Activated CD8-positive, alpha-beta memory T cell treated with anti-CD3 and anti-CD28 coated beads for 24 hours (primary cell): ENCODE data around the gene OBSCN.
"Not testable (repeated sequence)": the region's sequence is repeated elsewhere in the genome, so short reads cannot be mapped to it uniquely, and the experiment has no call there.

Experiments
- DNase-seq: peaks from one replicate; pipeline ENCODE4 v3.0.0-alpha.2; 2020

Gene OBSCN

DNA sequence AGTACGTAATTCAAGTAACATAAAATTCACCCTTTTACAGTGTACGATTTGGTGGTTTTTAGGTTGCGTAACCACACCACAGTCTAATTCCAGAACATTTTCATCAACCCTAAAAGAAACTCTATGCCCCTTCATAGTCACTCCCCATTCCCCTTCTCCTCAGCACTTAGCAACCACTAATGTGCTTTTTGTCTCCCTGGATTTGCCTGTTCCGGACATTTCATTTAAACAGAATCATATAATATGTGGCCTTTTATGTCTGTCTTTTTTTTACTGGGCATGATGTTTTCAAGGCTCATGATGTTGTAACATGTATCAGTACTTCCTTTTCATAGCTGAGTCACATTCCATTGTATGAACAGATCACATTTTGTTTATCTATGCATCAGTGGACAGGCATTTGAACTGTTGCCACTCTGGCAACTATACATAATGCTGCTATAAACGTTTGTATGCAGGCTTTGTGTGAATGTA lies 20.8 kb downstream of the OBSCN start:
- DNase-seq: no peak

DNA sequence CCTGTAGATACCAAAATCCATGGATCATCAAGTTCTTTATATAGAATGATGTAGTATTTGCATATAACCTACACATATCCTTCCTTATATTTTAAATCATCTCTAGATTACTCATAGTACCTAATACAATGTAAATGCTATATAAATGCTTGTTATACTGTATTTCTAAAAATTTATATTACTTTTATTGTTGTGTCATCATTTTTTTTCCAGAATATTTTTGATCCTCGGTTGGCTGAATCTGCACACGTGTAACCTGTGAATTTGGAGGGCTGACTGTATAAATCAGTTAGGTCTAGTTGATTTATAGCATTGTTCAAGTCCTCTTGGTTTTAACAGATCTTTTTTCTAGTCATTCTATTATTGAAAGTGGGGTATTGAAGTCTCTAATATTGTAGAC lies 23.3 kb downstream of the OBSCN start:
- no peak for DNase-seq

DNA sequence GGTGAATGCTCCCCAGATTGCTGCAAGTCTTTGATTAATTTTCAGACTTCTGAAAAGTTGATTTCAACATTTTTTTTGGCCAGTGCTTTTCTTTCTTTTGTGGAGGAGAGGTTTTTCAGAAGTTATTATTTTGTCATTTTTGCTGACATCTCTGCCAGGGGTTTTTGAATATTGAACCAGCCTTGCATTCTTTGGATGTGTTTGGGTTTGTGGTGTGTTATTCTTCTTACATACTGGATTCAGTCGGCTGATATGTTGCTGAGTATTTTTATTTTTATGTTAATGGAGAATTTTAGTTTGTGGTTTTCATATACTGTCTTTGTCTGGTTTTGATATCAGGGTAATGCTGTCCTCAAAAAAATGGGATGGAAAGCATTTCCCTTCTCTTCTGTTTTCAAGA lies 25.3 kb downstream of the OBSCN start:
- no peak for DNase-seq

DNA sequence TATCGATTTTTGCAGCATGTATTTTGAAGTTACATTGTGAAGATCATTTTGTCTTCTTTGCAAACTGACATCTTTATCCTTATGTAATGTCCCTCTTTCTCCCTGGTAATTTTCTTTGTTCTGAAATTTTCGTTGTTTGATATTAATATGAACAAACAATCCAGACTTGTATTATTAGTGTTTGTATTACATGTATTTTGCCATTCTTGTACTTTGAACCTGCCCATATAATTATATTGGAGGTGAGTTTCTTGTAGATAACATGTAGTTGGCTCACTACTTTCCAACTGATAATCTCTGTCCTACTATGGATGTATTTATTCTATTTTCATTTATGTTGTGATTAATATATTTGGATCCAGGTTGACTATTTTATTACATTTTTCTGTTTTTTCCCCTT lies 27.1 kb downstream of the OBSCN start:
- DNase-seq: no peak

DNA sequence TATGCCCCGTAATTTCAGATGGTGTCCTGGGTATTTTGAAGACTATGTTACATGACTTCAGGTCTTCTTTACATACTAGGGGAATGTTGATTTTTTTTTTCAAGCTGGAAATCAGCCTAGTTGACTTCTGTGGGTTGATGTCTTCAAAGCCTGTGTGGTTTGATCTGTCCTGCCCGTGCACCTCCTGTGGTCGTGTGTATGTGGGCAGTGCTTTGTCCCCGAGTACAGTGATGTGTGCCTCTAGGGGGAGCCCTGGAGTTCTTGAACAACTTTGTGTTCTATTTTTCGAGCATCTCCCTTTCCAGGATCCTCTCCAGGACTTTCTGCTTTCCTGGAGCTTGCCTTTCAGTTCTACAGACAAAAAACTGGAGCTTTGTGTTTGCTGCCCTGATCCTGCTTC lies 28.9 kb downstream of the OBSCN start:
- DNase-seq: no peak

- DNase-seq: no peak
Measured at GRCh38 chr1:228238007-228238406, 30.2 kb downstream of the OBSCN start.

- DNase-seq: no peak
Measured at GRCh38 chr1:228238461-228238860, 30.6 kb downstream of the OBSCN start.

GRCh38 chr1:228240411-228241240 lies 32.8 kb downstream of the OBSCN start:
- DNase-seq: no peak

DNA sequence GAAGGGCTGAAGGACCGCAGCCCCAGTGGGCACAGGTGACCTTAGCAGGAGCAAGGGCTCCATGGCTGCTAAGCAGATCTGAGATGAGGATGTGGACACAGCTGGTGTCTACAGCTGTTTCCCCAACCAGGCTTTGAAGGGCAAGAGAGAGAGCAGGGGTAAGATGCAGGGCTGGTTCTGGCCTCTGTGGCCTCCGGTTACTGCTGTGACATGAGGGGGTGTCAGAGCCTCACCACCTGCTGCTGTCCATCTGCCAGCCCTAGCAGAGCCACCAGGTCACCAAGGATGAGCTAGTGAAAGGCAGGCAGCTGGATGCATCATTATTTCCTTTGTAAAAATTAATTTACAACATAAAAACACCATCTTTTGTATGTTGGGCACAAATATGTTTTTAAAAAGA lies 33.4 kb downstream of the OBSCN start:
- no peak for DNase-seq

- DNase-seq: no peak
Measured at GRCh38 chr1:228242409-228242808, 34.6 kb downstream of the OBSCN start.

DNA sequence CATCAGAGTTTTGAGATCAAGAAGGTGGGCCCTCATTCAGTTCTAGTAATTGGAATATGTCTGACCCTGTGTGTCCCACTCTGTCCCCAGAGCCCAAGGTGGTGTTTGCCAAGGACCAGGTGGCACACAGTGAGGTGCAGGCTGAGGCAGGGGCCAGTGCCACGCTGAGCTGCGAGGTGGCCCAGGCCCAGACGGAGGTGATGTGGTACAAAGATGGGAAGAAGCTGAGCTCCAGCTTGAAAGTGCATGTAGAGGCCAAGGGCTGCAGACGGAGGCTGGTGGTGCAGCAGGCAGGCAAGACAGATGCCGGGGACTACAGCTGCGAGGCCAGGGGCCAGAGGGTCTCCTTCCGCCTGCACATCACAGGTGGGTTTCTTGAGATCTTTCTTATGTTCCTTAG lies 35.2 kb downstream of the OBSCN start:
- no peak for DNase-seq

- DNase-seq: not testable (repeated sequence)
Measured at GRCh38 chr1:228243989-228244388, 36.1 kb downstream of the OBSCN start.

DNA sequence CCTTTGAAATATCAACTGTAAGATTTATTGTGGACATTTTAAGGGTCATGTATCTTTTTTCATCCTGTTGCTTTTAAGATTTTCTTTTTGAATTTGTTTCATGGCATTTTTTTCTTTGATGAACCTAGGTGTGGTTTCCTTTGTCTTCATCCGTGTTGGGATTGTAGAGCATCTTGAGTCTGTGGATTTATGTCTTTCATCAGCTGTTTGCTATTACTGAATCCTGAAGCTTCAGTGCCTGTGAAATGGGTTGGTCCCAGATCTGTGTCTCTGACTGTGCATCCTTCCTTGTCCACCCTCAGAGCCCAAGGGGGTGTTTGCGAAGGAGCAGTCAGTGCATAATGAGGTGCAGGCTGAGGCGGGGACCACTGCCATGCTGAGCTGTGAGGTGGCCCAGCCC lies 37.3 kb downstream of the OBSCN start:
- no peak for DNase-seq

DNA sequence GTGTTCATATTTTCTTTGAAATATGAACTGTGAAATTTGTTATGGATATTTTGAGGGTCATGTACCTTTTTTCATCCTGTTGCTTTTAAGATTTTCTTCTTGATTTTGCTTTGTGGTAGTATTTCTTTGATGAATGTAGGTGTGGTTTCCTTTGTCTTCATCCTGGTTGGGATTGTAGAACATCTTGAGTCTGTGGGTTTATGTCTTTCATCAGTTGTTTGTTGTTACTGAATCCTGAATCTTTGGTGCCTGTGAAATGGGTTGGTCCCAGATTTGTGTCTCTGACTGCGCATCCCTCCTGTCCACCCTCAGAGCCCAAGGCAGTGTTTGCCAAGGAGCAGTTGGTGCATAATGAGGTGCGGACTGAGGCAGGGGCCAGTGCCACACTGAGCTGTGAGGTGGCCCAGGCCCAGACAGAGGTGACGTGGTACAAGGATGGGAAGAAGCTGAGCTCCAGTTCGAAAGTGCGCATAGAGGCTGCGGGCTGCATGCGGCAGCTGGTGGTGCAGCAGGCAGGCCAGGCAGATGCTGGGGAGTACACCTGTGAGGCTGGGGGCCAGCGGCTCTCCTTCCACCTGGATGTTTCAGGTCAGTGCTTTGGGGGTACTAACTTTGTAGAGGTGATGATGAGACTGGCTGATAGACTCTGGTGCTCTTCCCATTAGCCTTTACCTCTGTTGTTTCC lies 38.5 kb downstream of the OBSCN start:
- no peak for DNase-seq

- DNase-seq: no peak
Measured at GRCh38 chr1:228249513-228250305, 41.9 kb downstream of the OBSCN start.

DNA sequence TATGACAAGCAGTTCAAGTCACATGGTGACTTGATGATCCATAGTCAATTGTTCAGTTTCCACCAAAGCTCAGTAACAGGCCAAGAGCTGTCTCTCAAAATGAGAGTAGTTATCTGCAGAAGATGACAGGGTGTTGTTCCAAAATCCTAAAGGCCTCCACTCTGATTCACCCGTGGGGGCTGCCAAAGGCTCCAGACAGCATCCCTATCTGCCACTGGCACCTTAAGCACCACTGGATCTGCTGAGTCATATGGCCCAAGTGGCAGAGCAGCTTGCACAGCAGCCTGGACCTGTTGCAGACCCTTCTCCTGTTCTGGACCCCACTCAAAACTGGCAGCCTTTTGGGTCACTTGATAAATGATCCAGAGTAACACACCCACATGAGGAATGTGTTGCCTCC lies 44.6 kb downstream of the OBSCN start:
- not testable (repeated sequence) for DNase-seq

DNA sequence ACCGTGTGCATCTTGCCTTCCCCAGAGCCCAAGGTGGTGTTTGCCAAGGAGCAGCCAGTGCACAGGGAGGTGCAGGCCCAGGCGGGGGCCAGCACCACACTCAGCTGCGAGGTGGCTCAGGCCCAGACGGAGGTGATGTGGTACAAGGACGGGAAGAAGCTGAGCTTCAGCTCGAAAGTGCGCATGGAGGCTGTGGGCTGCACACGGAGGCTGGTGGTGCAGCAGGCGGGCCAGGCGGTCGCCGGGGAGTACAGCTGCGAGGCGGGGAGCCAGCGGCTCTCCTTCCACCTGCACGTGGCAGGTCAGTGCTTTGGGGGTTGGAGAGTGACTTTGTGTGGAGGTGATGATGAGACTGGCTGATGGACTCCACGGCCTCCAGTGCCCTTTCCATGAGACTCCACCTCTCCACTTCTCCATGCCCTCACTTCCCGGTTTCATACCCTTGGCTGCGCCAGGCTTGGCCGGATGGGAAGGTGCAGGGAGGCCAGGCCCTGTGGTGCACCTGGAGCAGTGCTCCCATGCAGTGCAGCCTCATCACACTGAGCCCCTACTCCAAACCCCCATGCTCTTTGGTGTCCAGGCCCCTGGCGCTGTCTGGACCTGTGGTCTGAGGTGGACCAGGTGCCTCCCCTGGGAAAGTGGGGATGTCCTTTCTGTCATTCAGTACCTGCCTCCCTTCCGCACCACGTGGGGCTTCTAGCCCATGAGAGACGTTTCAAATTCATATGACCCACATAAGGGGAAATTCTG lies 49.0 kb downstream of the OBSCN start:
- DNase-seq: no peak

GRCh38 chr1:228258486-228258885 lies 50.6 kb downstream of the OBSCN start:
- DNase-seq: no peak

DNA sequence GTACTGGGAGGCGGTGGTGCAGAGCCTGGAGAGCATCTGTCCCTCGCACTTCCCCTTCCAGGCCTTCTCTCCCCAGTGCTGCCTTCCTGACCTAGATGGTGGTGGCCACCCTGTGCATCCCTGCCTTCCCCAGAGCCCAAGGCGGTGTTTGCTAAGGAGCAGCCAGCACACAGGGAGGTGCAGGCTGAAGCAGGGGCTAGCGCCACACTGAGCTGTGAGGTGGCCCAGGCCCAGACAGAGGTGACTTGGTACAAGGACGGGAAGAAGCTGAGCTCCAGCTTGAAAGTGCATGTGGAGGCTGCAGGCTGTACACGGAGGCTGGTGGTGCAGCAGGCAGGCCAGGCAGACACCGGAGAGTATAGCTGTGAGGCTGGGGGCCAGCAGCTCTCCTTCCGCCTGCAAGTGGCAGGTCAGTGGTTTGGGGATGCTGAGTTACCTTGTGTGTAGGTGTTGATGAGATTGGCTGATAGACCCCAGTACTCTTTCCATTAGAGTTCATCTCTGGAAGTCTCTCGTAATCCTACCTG lies 51.6 kb downstream of the OBSCN start:
- no peak for DNase-seq

DNA sequence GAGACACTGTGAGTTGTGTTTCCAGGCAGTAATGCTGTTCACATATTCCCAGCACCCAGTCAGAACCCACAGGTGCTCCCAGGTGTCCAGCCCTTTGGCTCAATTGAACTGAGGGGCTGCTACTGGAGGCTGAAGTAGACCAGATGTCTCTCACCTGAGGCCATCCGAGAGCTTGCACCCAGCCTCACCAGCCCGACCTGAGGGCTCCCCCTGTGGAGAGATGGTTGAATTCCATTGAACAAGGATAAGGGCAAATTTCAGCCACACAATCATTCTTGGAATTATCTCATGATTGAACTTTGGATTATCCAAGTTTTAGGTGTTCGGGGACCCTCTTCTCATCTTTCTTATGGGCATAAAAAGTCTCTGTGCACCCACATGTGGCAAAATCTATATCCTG lies 52.1 kb downstream of the OBSCN start:
- no peak for DNase-seq

DNA sequence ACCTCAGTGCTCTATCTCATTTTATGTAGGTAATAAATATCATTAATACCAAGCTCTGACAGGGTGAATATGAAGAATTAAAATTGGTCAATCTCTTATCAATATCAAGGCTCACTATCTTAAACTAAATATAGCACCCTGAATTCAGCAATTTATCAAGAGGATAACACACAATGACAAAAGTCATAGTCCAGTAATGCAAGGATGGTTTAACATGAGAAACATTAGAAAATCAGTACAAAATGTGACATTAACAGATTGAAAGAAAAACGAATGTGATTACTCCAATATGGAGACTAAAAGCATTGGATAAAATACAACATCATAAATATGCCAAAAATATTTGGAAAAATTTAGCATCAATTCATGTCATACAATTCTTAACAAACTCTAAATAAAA lies 53.9 kb downstream of the OBSCN start:
- DNase-seq: no peak

GRCh38 chr1:228262475-228262874 lies 54.6 kb downstream of the OBSCN start:
- DNase-seq: no peak

DNA sequence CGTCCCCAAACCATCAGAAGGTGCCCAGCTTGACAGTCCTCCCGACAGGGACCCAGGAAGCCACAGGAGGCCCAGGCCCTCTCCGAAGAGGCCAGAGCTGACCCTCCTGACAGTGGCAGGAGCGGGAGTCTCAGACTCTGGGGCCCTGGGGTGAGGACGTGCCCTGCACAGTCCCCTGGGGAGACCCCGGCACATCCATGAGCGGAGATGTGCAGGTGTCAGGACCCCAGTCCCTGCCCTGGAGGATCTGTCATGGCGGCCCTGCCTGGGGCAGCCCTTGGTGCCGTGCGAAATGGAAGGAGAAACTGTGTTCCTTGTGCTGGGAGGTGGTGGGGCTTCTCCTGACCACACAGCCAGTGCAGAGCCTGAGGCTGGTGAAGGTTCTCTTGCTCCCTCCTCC lies 55.8 kb downstream of the OBSCN start:
- no peak for DNase-seq
